GM18505 (cell line): ENCODE measurements around the gene TPPP2.

Source experiments
- ATAC-seq: cut with Tn5 transposase; IDR thresholded peaks from one replicate; pipeline ENCODE4 v1.9.1; 2021; ENCODE audit not compliant: unreplicated experiment
- POLR2A ChIP-seq: IDR thresholded peaks from 4 replicates; pipeline ENCODE4 v1.6.1; 2011; ENCODE audit warnings: borderline replicate concordance; ENCODE audit not compliant: insufficient read depth, insufficient read length; ENCODE audit errors: extremely low read depth

The TPPP2 gene

GRCh38 chr14:21075719-21076437 is 45.9 kb downstream of the TPPP2 start:
- no peak for TF ChIP-seq POLR2A
- no peak for ATAC-seq

GRCh38 chr14:21077672-21078071 is 47.7 kb downstream of the TPPP2 start:
- TF ChIP-seq POLR2A = no peak
- ATAC-seq = no peak

- ATAC-seq = no peak
- no peak for TF ChIP-seq POLR2A
Measured at GRCh38 chr14:21078287-21078686, 48.3 kb downstream of the TPPP2 start.

DNA sequence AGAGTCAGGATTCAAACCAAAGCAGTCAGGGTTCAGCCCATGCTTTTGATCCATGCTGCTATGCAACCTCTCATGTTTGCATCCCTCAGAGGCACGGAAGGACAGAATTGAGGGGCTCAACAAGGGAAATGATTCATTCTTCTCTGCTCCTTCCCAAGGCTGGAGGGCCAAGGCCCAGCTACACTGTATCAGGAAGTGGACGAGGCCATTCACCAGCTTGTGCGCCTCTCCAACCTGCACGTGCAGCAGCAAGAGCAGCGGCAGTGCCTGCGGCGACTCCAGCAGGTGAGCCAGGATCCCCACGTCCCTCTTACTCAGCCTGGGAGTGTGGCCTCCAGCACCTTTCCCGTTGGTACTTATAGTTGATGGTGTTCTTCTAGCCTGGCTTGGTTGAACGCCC is 48.7 kb downstream of the TPPP2 start:
- no peak for TF ChIP-seq POLR2A
- no peak for ATAC-seq

GRCh38 chr14:21081521-21082142 is 51.6 kb downstream of the TPPP2 start:
- TF ChIP-seq POLR2A = no peak
- ATAC-seq = no peak
